GM18907 (cell line): ENCODE data around the gene GPI.

Experiments
- ATAC-seq: cut with Tn5 transposase; IDR thresholded peaks from one replicate; pipeline ENCODE4 v1.9.1; 2021; ENCODE audit warnings: mild to moderate bottlenecking, moderate library complexity; ENCODE audit not compliant: unreplicated experiment

GPI gene

GRCh38 chr19:34337739-34338138 is 27.3 kb upstream of the GPI start:
- no peak for ATAC-seq

DNA sequence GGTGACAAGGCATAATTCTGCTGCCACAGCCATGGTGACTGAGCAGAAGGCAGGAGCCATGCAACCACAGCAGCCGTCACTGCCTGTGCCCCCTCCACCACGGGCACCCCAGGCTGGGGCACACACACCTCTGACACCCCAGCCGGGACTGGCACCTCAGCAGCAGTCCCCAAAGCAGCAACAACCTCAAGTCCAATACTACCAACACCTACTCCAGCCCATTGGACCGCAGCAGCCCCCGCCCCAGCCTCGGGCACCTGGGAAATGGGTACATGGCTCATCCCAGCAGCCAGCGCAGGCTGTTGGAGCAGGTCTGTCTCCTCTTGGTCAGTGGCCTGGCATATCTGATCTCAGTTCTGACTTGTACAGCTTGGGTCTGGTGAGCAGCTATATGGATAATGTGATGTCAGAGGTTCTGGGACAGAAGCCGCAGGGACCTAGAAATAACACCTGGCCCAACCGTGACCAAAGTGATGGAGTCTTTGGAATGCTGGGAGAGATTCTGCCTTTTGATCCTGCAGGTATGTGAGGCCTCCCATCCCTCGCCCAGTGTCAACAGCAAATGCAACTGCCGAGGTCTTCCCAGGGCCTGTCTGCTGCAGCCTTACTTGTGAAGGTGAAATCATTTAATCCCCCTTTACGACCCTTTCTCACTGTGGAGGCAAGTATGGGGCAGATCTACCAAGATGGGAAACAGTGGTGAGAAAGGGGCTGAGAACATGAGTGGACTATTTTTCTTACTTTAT is 22.9 kb upstream of the GPI start:
- no peak for ATAC-seq

DNA sequence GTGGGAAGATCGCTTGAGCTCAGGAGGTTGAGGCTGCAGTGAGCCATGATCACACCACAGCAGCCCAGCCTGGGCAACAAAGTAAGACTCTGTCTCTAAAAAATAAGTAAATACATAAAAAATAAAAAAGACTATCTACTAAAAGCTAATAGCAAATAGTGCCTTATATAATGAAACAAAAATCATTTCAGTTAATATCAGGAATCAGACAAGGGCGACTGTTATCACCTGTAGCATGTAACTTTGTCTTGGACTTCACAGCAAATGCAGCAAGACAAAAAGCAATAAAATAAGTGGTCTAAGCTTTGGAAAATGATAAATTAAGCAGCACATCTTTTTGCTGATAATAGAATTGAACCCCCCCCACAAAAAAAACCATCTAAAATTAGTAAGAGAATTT is 21.2 kb upstream of the GPI start:
- no peak for ATAC-seq

DNA sequence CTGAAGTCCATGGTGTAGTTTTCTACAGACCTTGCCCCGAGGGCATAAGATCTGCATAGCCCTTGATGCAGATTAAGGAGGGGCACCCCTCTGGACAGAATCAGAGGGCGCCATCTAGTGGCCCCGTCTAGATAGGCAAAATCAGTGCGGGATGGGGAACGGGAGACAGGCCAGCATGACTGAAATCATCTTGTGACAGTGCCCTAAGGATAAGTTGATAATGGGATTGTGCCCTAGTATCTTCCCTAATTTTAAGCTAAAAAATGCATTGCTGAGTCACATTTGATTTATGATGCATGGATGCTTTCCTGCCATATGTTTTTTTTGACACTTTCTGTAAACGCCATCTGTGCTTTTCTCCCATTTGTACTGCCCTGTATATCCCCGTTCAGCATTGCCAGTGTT is 19.0 kb upstream of the GPI start:
- peak; percentile 50 for ATAC-seq

GRCh38 chr19:34347561-34348165 is 17.3 kb upstream of the GPI start:
- ATAC-seq = no peak

DNA sequence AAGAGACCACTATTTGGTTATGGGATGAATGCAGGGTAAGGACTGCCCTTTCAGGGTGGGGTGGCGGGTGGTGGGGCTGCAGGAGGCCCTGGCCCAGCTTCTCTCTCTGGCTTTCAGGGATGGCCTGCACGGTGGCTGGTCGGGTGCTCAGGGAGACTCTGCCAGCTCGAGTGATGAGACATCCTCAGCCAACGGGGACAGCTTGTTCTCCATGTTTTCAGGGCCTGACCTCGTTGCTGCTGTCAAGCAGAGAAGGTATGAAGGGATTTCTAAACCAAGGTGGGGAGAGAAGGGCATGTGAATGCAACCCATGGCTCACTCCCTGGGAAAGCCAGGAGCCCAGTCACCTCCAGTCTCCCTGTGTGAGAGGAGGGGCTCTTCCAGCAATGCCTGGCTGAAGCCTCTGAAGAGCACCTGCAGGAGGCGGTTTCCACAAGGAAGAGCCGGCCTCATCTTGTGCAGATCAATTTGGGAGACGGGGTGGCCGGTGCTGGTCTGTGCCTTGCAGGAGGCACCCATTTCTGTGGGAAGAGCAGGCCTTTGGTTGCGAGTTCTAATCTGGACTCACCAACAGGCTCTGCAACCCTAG is 16.0 kb upstream of the GPI start:
- no peak for ATAC-seq

- no peak for ATAC-seq
Observed at GRCh38 chr19:34350161-34350561, 14.8 kb upstream of the GPI start.

DNA sequence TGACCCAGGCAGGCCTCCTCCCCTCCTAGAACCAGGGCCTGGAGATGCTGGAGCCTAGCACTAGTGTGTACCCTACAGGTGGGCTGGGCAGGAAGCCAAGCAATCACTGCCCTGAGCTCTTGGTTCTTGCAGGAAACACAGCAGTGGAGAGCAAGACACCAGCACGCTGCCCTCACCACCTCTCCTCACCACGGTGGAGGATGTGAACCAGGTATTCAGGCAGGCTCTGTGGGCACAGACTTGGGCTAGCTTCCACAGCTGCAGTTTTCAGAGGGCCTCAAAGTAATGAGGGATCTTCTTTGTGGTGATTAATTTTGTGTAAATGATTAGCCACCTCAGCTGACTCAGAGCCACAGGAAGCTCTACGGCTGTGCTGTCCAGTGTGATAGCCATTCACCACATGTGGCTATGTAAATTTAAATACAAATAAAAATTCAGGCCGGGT is 13.6 kb upstream of the GPI start:
- peak; percentile 65 for ATAC-seq

- no peak for ATAC-seq
Observed at GRCh38 chr19:34353546-34353945, 11.4 kb upstream of the GPI start.

GRCh38 chr19:34355201-34355600 is 9.8 kb upstream of the GPI start:
- ATAC-seq = no peak

DNA sequence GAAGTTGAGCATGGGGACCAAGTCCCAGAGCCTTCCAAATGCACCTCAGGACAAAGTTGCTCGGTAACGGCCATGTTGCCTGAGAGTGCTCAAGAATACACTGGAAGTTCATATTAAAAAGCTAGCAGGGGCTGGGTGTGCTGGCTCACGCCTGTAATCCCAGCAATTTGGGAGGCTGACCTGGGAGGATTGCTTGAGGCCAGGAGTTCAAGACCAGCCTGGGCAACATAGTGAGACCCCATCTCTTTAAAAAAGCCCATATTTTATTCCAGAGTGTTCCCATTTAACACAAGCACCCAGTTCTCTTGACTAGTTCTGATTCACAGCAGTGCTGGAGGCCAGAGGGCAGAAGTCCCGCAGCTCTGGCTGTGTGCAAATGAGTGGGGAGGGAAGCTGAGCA is 8.1 kb upstream of the GPI start:
- no peak for ATAC-seq

DNA sequence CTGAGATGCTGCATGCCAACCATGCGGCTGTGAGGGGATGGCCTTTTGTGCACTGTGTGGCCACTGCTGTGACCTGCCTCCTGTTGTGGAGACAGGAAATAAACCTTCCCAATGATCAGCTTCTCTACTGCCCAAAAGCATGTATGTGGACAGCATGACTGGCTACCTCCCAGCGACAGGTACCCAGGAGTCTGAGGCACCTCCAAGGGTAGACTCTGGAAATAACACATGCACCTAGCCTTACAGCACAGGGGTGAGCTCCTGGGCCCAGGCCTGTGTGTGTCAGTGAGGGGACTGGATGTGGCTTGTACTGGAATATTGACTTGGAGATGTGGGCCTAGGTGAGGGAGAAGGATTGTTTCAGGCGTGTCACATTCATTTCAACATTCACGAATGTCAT is 7.6 kb upstream of the GPI start:
- ATAC-seq = no peak

DNA sequence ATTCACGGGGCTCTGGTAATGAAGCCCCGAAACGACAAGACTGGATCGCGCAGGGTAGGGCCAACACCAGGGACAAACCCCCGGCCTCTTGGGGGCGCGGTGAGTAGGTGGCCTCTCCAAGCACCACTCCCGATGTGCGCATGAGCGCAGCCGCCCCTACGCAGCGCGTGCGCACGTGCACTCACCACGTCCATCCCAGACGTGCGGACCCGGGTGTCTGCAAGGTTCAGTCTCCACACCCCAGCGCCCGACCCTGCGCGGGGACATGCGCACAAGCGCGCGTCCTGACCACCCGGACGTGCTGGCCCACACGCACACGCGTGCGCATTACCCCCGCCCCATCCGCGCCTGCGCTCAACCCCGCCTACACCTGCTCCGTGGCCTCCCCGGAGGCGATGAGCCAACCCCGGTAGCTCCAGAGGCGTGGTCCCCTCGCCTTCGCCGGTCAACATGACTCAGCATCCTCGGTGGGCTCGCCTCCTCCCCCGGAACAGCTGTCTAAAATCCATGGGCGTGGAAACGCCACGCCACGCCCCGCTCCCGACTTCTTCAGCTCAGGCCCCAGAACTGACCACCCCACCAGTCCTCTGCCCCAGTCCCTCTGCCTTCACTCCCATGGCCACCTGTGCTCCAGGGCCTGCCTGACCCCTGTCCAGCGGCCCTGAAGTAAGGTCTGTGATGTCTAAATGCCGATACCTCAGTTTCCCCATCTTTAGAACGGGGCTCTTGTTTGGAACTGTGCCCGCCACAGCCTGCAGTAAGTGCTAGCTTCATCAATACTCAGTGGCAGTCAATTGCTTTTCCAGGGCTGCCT is 5.6 kb upstream of the GPI start:
- peak; percentile 90 for ATAC-seq

DNA sequence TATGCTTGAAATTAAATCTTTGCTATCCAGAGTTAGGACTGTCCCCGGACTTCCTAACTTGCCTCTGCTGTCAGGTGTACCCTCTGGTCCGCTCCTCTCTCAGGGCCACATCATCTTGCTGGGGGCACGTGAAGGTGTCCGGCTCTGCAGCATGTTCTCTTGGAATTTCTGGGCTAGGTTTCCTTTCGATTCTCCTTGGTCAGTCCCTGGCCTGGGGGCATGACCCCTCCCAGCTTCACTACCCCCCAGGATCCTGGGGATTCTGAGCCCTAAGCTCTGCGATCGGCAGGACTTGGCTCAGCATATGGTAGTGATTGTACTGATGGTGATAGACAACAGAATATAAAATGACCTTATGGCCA is 5.1 kb upstream of the GPI start:
- no peak for ATAC-seq

- no peak for ATAC-seq
Observed at GRCh38 chr19:34360354-34360909, 4.6 kb upstream of the GPI start.

DNA sequence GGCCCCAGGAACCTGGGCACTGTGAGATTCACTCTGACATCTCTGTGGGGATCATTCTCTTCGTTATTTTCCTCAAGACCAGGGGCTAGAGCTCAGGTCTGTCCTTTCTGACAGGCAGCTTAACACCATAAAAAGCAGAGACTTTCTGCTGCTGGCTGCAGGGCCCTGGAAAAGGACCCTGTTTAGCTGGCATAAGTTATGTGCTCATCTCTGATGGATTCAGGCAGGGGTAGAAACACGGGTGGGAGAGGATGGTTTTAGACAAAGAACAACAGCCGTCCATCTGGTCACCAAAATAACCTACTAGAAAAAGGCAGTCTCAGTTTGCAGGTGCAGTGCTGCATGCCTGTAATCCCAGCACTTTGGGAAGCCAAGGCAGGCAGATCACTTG is 2.3 kb upstream of the GPI start:
- no peak for ATAC-seq

- ATAC-seq = no peak
Observed at GRCh38 chr19:34363094-34363493, 1.9 kb upstream of the GPI start.

DNA sequence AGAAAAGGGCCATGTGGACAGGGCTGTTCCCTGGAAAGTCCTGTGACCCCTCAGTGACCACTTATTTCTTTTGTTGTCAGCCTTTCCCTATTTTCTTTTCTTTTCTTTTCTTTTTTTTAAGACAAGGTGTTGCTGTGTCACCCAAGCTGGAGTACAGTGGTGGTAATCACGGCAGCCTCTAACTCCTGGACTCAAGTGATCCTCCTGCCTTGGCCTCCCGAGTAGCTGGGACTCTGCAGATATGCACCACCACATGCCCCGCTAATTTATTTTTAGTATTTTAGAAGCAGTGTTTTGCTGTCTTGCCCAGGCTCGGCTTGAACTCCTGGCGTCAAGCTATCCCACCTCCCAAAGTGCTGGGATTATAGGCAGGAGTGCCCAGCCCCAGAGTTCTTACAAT is 1.1 kb upstream of the GPI start:
- no peak for ATAC-seq

GRCh38 chr19:34364462-34364829 is 550 bp upstream of the GPI start:
- ATAC-seq = no peak

GRCh38 chr19:34365463-34366401 is 736 bp downstream of the GPI start:
- ATAC-seq = peak; percentile 4
